Measurements from ENCODE around the gene SBF2.

Gene SBF2

GRCh38 chr11:9886595-9886994 is 407.4 kb downstream of the SBF2 start:
- Histone ChIP-seq H3K27me3 (ENCODE audit: insufficient read depth, low read length) (no peaks in the 10 kb centered on the region), H3K79me2 (ENCODE audit: insufficient read depth, low read length) (no peaks in the 10 kb centered on the region), H3K9ac (ENCODE audit: low read length) (no peak overlapping the region), H4K20me1 (ENCODE audit: insufficient read depth, low read length) (no peaks in the 10 kb centered on the region), H3K36me3 (ENCODE audit: insufficient read depth, low read length) (no peaks in the 10 kb centered on the region), H3K4me1 (ENCODE audit: insufficient read depth, low read length, severe bottlenecking) (no peaks in the 10 kb centered on the region), H3K4me3 (ENCODE audit: low read depth, low read length, poor library complexity, severe bottlenecking) (no peak overlapping the region), H3K27ac (ENCODE audit: low read depth, low read length, poor library complexity, severe bottlenecking) (no peak overlapping the region), H3K4me2 (ENCODE audit: low read length) (no peak overlapping the region), H3K9me3 (ENCODE audit: low read length) (no peaks in the 10 kb centered on the region), H3K9me2 (ENCODE audit: low read depth, low read length) (no peaks in the 10 kb centered on the region), H2AFZ (ENCODE audit: low read length) (no peak overlapping the region), H3F3A (ENCODE audit: insufficient read depth, low read length) (no peaks in the 10 kb centered on the region)
- TF ChIP-seq EZH2 (IDR thresholded peaks at IDR 0.05; ENCODE audit: borderline replicate concordance, low read length) (no peak), CTCF (IDR thresholded peaks at IDR 0.05; ENCODE audit: low read length) (no peak)

GRCh38 chr11:9884601-9885000 is 409.4 kb downstream of the SBF2 start:
- Histone ChIP-seq H3F3A (ENCODE audit: insufficient read depth, low read length) (no peaks in the 10 kb centered on the region), H3K4me3 (ENCODE audit: low read depth, low read length, poor library complexity, severe bottlenecking) (no peak overlapping the region), H3K9me3 (ENCODE audit: low read length) (no peaks in the 10 kb centered on the region), H3K4me2 (ENCODE audit: low read length) (no peak overlapping the region), H3K79me2 (ENCODE audit: insufficient read depth, low read length) (no peaks in the 10 kb centered on the region), H3K4me1 (ENCODE audit: insufficient read depth, low read length, severe bottlenecking) (no peaks in the 10 kb centered on the region), H3K27me3 (ENCODE audit: insufficient read depth, low read length) (no peaks in the 10 kb centered on the region), H3K27ac (ENCODE audit: low read depth, low read length, poor library complexity, severe bottlenecking) (no peak overlapping the region), H4K20me1 (ENCODE audit: insufficient read depth, low read length) (no peaks in the 10 kb centered on the region), H3K9me2 (ENCODE audit: low read depth, low read length) (no peaks in the 10 kb centered on the region), H2AFZ (ENCODE audit: low read length) (no peak overlapping the region), H3K36me3 (ENCODE audit: insufficient read depth, low read length) (no peaks in the 10 kb centered on the region), H3K9ac (ENCODE audit: low read length) (no peak overlapping the region)
- TF ChIP-seq EZH2 (IDR thresholded peaks at IDR 0.05; ENCODE audit: borderline replicate concordance, low read length) (no peak), CTCF (IDR thresholded peaks at IDR 0.05; ENCODE audit: low read length) (no peak)

GRCh38 chr11:9880657-9881056 is 413.4 kb downstream of the SBF2 start:
- Histone ChIP-seq H3K9me3 (ENCODE audit: low read length) (no peaks in the 10 kb centered on the region), H3F3A (ENCODE audit: insufficient read depth, low read length) (no peaks in the 10 kb centered on the region), H3K4me3 (ENCODE audit: low read depth, low read length, poor library complexity, severe bottlenecking) (no peak overlapping the region), H3K4me1 (ENCODE audit: insufficient read depth, low read length, severe bottlenecking) (no peaks in the 10 kb centered on the region), H3K4me2 (ENCODE audit: low read length) (no peak overlapping the region), H3K9me2 (ENCODE audit: low read depth, low read length) (no peaks in the 10 kb centered on the region), H2AFZ (ENCODE audit: low read length) (no peak overlapping the region), H3K36me3 (ENCODE audit: insufficient read depth, low read length) (no peaks in the 10 kb centered on the region), H3K79me2 (ENCODE audit: insufficient read depth, low read length) (no peaks in the 10 kb centered on the region), H3K27me3 (ENCODE audit: insufficient read depth, low read length) (no peaks in the 10 kb centered on the region), H3K27ac (ENCODE audit: low read depth, low read length, poor library complexity, severe bottlenecking) (no peak overlapping the region), H3K9ac (ENCODE audit: low read length) (no peak overlapping the region), H4K20me1 (ENCODE audit: insufficient read depth, low read length) (no peaks in the 10 kb centered on the region)
- TF ChIP-seq EZH2 (IDR thresholded peaks at IDR 0.05; ENCODE audit: borderline replicate concordance, low read length) (no peak), CTCF (IDR thresholded peaks at IDR 0.05; ENCODE audit: low read length) (no peak)

Measured in OCI-LY1 (cell line).